Stimulated activated CD4-positive, alpha-beta T cell treated with anti-CD3 and anti-CD28 coated beads, Interleukin-15, amount 100 ng/mL, for 48 hours (primary cell): ENCODE data around the gene SDF2L1.
"Not testable (repeated sequence)": the region's sequence is repeated elsewhere in the genome, so short reads cannot be mapped to it uniquely, and the experiment has no call there.

Source experiments
- DNase-seq, 2 donors: peaks; one replicate each; pipeline ENCODE4 v3.0.0-alpha.2; 2020; ENCODE audit warnings: low read depth in 2 of 2

Gene SDF2L1

GRCh38 chr22:21636629-21637218, 5.4 kb upstream of the SDF2L1 start:
- DNase-seq, result no peak

- not testable (repeated sequence) for DNase-seq
These were observed 4.7 kb upstream of the SDF2L1 start for GRCh38 chr22:21637450-21637849.

GRCh38 chr22:21639359-21639758, 2.7 kb upstream of the SDF2L1 start:
- no peak for DNase-seq

- no peak for DNase-seq
These were observed 1.3 kb upstream of the SDF2L1 start for GRCh38 chr22:21640810-21641209.

- no peak for DNase-seq
These were observed 699 bp upstream of the SDF2L1 start for GRCh38 chr22:21641417-21641788.

- DNase-seq, result peak in 1 of 2 donors; percentile 53
These were observed 714 bp downstream of the SDF2L1 start for GRCh38 chr22:21642584-21643448.

GRCh38 chr22:21643533-21644357, 1.6 kb downstream of the SDF2L1 start:
- no peak for DNase-seq

GRCh38 chr22:21645513-21645912, 3.4 kb downstream of the SDF2L1 start:
- DNase-seq, result not testable (repeated sequence)

- DNase-seq, result peak; percentile 54 to 66
These were observed 4.8 kb downstream of the SDF2L1 start for GRCh38 chr22:21646608-21647590.

GRCh38 chr22:21650280-21650679, 8.2 kb downstream of the SDF2L1 start:
- no peak for DNase-seq

- no peak for DNase-seq
These were observed 8.9 kb downstream of the SDF2L1 start for GRCh38 chr22:21650823-21651520.

- DNase-seq, result no peak
These were observed 9.5 kb downstream of the SDF2L1 start for GRCh38 chr22:21651521-21652009.

- peak; percentile 85 to 86 for DNase-seq
These were observed 10.0 kb downstream of the SDF2L1 start for GRCh38 chr22:21652010-21652546.

- DNase-seq, result no peak
These were observed 10.7 kb downstream of the SDF2L1 start for GRCh38 chr22:21652547-21653545.

- no peak for DNase-seq
These were observed 14.9 kb downstream of the SDF2L1 start for GRCh38 chr22:21657020-21657359.

- DNase-seq, result peak; percentile 51 to 67
These were observed 15.4 kb downstream of the SDF2L1 start for GRCh38 chr22:21657360-21658032.

GRCh38 chr22:21659864-21660525, 17.9 kb downstream of the SDF2L1 start:
- no peak for DNase-seq

- DNase-seq, result no peak
These were observed 18.8 kb downstream of the SDF2L1 start for GRCh38 chr22:21660904-21661303.
